Psoas muscle (tissue), 8 donors: ENCODE measurements around the gene PALD1. TPM values are rescaled to one million over a fixed set of nuclear protein-coding genes. Genes with fewer than 3 reads are reported as not detected.
A peak's percentile ranks its signal among the peaks of the same experiment; 100 is the strongest.

Experiments used
- ATAC-seq, 4 donors: fragments of 200-7000 bp; cut with Tn5 transposase; one replicate each; pipeline ENCODE4 v1.9.1; 2020; ENCODE audit warnings: moderate library complexity in 3 of 4, mild to moderate bottlenecking in 2 of 4
- DNase-seq, 2 donors: peaks; one replicate each; pipeline ENCODE4 v3.0.0-alpha.2; 2020
- H3K27ac ChIP-seq: fragments of 200-600 bp; one replicate; pipeline ENCODE4 v1.8.0; 2022
- H3K27me3 ChIP-seq, 3 donors: fragments of 200-600 bp in 1 of 3; one replicate each; pipeline versions ENCODE4 v1.6.1 to v1.8.0; 2013 to 2022; ENCODE audit warnings: low read length in 2 of 3, mild to moderate bottlenecking in 2 of 3, moderate library complexity in 1 of 3; ENCODE audit not compliant: insufficient read depth in 3 of 3
- H3K36me3 ChIP-seq, 2 donors: fragments of 200-600 bp in 1 of 2; one replicate each; pipeline versions ENCODE4 v1.6.1 to v1.8.0; 2013 to 2022; ENCODE audit warnings: low read depth in 1 of 2, mild to moderate bottlenecking in 1 of 2, moderate library complexity in 1 of 2; ENCODE audit not compliant: insufficient read depth in 1 of 2
- H3K4me1 ChIP-seq: fragments of 200-600 bp; one replicate; pipeline ENCODE4 v1.8.0; 2022
- H3K4me3 ChIP-seq: fragments of 200-600 bp; one replicate; pipeline ENCODE4 v1.8.0; 2022; ENCODE audit warnings: mild to moderate bottlenecking
- H3K9me3 ChIP-seq: fragments of 200-600 bp; one replicate; pipeline ENCODE4 v1.8.0; 2022
- CTCF ChIP-seq: fragments of 200-600 bp; IDR thresholded peaks from one replicate; pipeline ENCODE4 v1.8.0; 2022; ENCODE audit warnings: antibody characterized with exemption
- WGBS, 3 donors: extraction: QIAGEN DNeasy Blood & Tissue Kit; methylation state at CpG; one replicate each; pipeline versions ENCODE4 v1.1.6 to v1.1.7; 2013; 5-methylcytosine and 5-hydroxymethylcytosine counted together
- intact Hi-C, 2 donors: fragments of 100-400 bp; cut with DNase I; formaldehyde crosslinking; loops; one replicate each; pipeline versions ENCODE4 v1.11.0 to v1.14.2; 2022
- polyA plus RNA-seq, 3 donors: library from polyadenylated mRNA; stranded (reverse); fragments of 200-250 nt; gene quantifications; one replicate each; pipeline ENCODE4 v1.2.3, GENCODE V29; 2013
- total RNA-seq, 4 donors: library from RNA; stranded (reverse); fragmentation: NEBNext Ultra II Directional in 2 of 4; extraction: Animal tissue kit (Norgen Biotek cat#: 25700) in 2 of 4; gene quantifications; one replicate each; pipeline versions ENCODE4 v1.2.1 to v1.2.4, GENCODE V29; 2021 to 2023
- donor health status: healthy with polysubstance abuse.
- donor health status: DM: no; HTN: no; CAD: no; lungs with moderate emphysema.
- donor health status: Bipolar disorder and iron deficiency.
- donor health status: healthy.
- donor health status: DM: yes; HTN: yes; CAD: no.
- donor health status: DM: no; HTN: no; CAD: no.
- donor health status: DM: no; HTN: no; CAD: no.
- donor health status: DM: yes; HTN: yes; CAD: no.

The PALD1 gene
- total and polyA plus RNA-seq, 7 donors = 1.0 to 4.0 (median 2.8) TPM

GRCh38 chr10:70500368-70500767 lies 21.8 kb downstream of the PALD1 start:
- H3K9me3 ChIP-seq = no peaks in the 10 kb centered on the region
- H3K27ac ChIP-seq = no peak overlapping the region
- intact Hi-C loops = no loop called here
- no peak for TF ChIP-seq CTCF
- DNase-seq = no peak
- no peaks in the 10 kb centered on the region for H3K27me3 ChIP-seq
- peaks cover 15% of the 10 kb centered on the region for H3K4me1 ChIP-seq
- H3K4me3 ChIP-seq = no peak overlapping the region
- 60 to 70% (median 63%) methylated on average over 9 of the region's 9 CpGs for WGBS, 3 donors
- no peaks in the 10 kb centered on the region for H3K36me3 ChIP-seq
- ATAC-seq = peak in 1 of 4 donors; percentile 27

- no peak for TF ChIP-seq CTCF
- Histone ChIP-seq H3K36me3 (no peaks in the 10 kb centered on the region), H3K9me3 (no peaks in the 10 kb centered on the region), H3K27me3 (no peaks in the 10 kb centered on the region), H3K27ac (peak overlapping the region; percentile 20), H3K4me1 (peaks cover 15% of the 10 kb centered on the region), H3K4me3 (no peak overlapping the region)
- WGBS, 3 donors = 51 to 54% (median 52%) methylated on average over 4 of the region's 4 CpGs
- ATAC-seq = peak in 3 of 4 donors; percentile 58 to 70 (median 70)
- intact Hi-C loops = no loop called here
- DNase-seq = peak in 1 of 2 donors; percentile 19
Observed at GRCh38 chr10:70500812-70501301, 22.3 kb downstream of the PALD1 start.

GRCh38 chr10:70502406-70502805 lies 23.8 kb downstream of the PALD1 start:
- DNase-seq (no peak), ATAC-seq (no peak)
- 87 to 90% (median 89%) methylated on average over 3 of the region's 3 CpGs for WGBS, 3 donors
- TF ChIP-seq CTCF = no peak
- Histone ChIP-seq H3K4me3 (no peak overlapping the region), H3K27me3 (no peaks in the 10 kb centered on the region), H3K4me1 (peaks cover 15% of the 10 kb centered on the region), H3K36me3 (no peaks in the 10 kb centered on the region), H3K27ac (no peak overlapping the region), H3K9me3 (no peaks in the 10 kb centered on the region)
- intact Hi-C loops = no loop called here

GRCh38 chr10:70503776-70504175 lies 25.2 kb downstream of the PALD1 start:
- no peak for TF ChIP-seq CTCF
- DNase-seq (no peak), ATAC-seq (no peak)
- Histone ChIP-seq H3K9me3 (no peaks in the 10 kb centered on the region), H3K4me1 (peaks cover 22% of the 10 kb centered on the region), H3K4me3 (no peak overlapping the region), H3K27me3 (no peaks in the 10 kb centered on the region), H3K27ac (no peak overlapping the region), H3K36me3 (no peaks in the 10 kb centered on the region)
- WGBS, 3 donors = 43 to 52% (median 49%) methylated on average over 7 of the region's 7 CpGs
- intact Hi-C loops = no loop called here
